HEK293T (cell line): ENCODE results near the gene ZNF888.
"Not testable (repeated sequence)": the region's sequence is repeated elsewhere in the genome, so short reads cannot be mapped to it uniquely, and the experiment has no call there.

ENCODE experiments used
- BHLHE40 ChIP-seq: fragments of 450-650 bp; IDR thresholded peaks from 2 replicates; pipeline ENCODE4 v1.6.1; 2016; ENCODE audit warnings: mild to moderate bottlenecking, moderate library complexity, borderline replicate concordance
- TARDBP ChIP-seq: fragments of 450-650 bp; IDR thresholded peaks from 2 replicates; pipeline ENCODE4 v1.6.1; 2016

- TF ChIP-seq BHLHE40, TARDBP: not testable (repeated sequence)
Measured at GRCh38 chr19:52868031-52868430, 55.2 kb downstream of the ZNF888 start.
